NCI-H146 treated with DMSO at 0.1 percent for 48 hours (cell line): ENCODE results near the gene PTPRM.
A peak's percentile ranks its signal among the peaks of the same experiment; 100 is the strongest.

Experiments
- DNase-seq: peaks from one replicate; lab custom pipeline; 2025; ENCODE audit not compliant: unreplicated experiment; lab: John Stamatoyannopoulos, UW

PTPRM gene

DNA sequence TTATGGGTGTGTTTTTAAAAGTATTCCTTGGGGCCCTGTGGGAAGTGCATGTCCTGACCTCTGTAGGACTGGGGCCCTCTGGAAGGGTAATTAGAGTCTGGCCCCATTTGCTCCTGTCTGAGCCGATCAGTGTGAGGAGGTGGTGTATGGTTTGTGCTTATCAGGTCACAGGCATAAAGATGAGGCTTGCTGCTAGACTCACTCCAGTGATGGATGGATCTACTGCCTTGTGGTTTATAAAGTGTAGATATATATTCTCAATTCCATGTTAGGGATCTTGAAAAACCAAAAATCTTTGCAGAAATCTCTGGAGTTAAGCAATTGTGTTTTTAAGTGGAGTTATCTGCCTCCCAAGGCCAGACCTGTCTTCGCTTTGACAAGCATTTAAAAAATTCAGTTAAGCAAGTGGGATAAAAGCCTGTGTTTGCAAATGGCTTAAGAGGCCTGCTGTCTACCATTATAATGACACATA is 182.4 kb downstream of the PTPRM start:
- no peak for DNase-seq

DNA sequence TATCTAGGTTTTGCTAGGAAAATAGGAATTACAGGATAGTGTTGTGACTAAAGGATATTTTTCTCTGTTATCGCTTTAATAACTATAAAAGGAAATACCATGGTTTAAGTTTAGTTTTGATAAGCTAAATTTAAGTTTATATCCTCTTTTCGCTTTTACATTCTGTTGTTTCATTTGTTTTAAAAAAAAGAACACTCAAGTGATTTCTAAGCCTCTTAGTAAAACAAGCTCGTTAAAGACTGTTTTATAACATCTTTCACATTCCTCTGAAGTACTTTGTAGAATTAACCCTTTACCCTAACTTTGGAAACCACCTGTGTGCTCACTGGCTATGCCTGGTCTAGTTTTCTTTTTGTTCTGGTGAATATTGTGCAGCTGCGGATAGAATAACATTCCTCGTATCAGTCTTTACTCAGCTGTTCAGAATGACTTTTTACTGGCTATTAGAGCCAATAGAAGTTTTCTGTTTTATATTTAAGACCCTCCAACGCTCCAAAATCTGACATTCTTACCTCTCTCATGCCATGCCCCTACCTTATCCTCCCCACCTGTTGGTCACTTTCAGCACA is 183.1 kb downstream of the PTPRM start:
- DNase-seq = no peak

DNA sequence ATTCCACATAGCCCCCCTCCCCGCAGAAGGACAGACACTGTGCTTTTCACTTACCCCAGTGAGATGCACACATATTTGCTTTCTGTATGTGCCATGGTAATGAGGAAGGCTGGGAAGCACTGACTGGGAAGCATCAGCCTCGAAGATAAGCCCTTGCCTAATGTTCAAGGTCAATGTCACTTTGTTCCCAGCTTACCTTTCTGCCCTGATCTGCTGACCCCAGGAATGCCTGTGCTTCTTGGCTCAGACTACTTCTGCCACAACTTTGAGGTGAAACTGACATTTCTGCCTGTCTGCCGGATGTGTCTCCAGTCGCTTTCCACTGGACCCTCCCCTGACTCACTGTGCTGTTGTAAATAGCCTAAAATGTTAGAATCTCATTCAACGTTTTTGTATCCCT is 183.8 kb downstream of the PTPRM start:
- no peak for DNase-seq

- no peak for DNase-seq
These were observed 187.1 kb downstream of the PTPRM start for GRCh38 chr18:7754258-7754657.

GRCh38 chr18:7754725-7755181 is 187.6 kb downstream of the PTPRM start:
- no peak for DNase-seq

DNA sequence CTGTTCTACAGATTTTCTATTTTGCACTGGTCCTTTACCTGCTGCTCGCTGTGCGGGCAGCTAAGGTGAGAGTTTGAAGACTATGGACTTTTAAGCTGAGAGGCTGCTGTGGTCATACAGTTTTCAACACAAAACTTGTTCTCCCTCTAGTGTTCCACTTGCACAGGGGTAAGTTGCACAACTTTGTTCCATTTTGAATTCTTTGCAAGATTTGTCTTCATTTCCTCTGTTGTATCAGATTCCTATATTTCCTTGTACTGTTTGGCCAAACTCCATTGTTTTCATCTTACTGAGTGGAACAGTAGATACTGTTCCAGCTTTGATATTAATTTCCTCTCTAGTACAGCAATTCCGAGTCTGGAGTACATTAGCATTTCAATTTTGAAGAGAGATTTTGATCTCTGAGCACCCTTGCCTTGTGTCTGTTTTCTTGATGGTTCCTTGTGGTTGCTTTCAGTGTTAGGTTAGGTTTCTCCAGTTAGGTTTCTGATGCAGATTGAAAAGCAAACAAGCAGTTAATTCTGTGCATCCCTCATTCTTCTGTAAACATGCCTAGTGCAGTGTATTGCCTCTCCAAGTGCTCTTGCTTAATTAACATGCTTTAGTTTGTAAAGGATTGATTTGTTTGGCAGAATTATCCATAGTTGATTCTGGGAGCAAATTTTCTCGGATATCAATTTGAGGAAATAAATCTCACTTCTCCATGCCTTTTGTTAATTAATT is 188.8 kb downstream of the PTPRM start:
- no peak for DNase-seq

- no peak for DNase-seq
These were observed 190.1 kb downstream of the PTPRM start for GRCh38 chr18:7757175-7757574.

- DNase-seq = no peak
These were observed 191.6 kb downstream of the PTPRM start for GRCh38 chr18:7758764-7759163.

- DNase-seq = no peak
These were observed 194.1 kb downstream of the PTPRM start for GRCh38 chr18:7760967-7761948.

DNA sequence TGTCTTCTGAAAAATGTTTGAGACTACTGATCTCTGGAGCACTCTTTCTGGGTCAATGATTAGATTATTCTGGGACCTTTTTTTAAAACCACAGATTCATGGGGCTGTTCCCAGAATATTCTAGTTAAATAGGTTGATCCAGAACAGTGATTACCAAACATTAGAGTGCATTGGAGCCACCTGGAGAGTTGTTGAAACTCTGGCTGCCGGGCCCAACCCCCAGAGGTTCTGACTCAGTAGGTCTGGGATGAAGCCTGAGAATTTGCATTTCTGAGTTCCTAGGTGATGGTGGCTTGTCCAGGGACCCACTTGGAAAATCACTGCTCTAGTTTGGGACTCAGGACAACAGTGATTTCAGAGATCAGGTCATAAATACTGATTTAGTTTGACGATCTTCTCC is 197.3 kb downstream of the PTPRM start:
- DNase-seq = no peak

GRCh38 chr18:7766346-7766745 is 199.2 kb downstream of the PTPRM start:
- no peak for DNase-seq

GRCh38 chr18:7766817-7767216 is 199.7 kb downstream of the PTPRM start:
- no peak for DNase-seq

DNA sequence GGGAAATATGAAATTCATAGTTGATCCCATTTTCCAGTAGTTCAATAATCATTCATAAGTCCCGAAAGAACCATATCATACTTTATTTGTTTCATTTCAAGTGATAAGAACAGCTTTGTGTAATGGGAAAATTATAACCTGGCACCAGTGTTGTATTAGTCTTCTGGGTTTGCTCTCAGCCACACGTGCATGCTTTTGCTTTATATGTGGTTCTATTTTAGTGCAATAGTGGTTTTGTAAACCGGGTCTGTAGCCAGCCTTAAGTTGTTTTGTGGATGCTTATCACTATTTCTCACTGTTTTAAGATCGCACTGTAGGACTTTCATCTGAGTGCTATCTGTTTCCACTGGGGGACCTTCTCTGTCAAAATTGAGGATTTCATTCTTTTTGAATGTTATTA is 203.8 kb downstream of the PTPRM start:
- no peak for DNase-seq

DNA sequence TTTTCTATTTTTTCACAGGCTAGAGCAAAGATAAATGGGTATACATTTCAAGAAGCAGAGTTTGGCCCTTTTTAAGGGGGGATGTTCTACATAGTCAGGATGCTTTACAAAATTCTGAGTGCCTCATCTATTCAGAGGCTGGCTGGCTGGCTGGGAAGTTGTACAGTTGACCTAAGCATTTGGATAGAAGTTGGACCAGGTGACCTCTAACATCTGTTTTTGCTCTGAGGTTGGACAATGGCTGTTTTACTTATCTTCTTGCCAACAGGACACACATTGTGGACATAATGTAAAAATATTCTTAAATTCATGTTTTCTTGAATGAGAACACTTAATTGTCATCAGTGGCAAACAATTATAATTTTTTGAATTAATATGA is 205.4 kb downstream of the PTPRM start:
- no peak for DNase-seq

DNA sequence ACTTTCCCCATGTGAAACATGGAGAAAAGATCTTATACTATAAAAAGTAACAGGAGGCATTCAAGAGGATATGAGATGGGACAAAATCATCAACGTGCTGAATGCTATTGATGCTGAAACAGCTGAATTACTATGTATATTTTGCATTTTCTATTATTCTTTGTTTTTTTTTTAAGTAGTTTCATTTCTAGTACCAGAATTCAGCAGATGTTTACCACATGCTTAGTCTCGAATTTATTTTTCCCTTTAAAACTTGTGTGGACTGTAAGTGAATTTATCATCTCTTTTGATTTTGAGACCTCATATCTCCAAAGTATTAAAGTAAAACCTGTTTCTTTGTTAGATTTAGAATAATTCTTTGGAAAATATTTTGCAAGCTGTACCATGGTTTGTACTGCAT is 205.8 kb downstream of the PTPRM start:
- DNase-seq = no peak

DNA sequence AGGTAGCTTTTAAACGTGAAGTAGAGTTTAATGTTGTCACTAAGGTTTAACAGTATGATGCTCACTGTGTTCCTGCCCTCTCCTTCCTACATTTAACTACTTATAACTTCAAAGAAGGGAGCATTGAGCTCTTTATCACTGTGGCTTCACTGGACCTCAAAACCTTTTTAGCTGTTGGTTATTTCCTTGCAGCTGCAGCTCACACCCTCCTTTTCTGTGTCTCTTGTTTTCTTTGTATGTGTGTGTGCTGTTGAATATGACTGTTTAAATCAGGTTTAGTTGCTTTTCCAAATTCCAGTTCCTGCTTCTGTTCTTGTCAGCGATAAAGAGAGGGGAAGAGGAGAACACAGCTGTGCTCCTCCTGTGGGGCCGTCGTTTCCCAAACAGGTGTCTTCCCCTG is 208.0 kb downstream of the PTPRM start:
- no peak for DNase-seq

- DNase-seq = no peak
These were observed 208.7 kb downstream of the PTPRM start for GRCh38 chr18:7775843-7776242.

- DNase-seq = no peak
These were observed 211.1 kb downstream of the PTPRM start for GRCh38 chr18:7778181-7778580.

GRCh38 chr18:7779211-7779610 is 212.1 kb downstream of the PTPRM start:
- no peak for DNase-seq

DNA sequence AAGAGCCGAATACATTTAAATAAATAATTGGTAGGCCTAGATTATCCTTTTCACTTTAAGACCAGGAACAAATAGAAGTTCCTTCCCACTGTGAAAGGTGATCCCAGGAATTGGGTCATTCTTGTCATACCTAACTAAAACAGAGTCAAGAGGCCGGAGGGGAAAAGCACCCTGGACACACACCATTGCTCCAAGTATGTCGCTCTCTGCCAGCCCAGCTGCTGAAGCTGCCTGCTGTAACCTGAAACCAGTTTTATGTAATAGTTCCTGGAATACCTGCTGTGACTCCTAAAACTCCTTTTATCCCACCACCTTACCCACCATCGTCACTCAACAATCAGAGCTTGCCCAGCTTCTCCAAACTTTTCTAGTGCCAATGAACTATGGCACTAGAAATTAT is 217.1 kb downstream of the PTPRM start:
- DNase-seq = peak; percentile 36

DNA sequence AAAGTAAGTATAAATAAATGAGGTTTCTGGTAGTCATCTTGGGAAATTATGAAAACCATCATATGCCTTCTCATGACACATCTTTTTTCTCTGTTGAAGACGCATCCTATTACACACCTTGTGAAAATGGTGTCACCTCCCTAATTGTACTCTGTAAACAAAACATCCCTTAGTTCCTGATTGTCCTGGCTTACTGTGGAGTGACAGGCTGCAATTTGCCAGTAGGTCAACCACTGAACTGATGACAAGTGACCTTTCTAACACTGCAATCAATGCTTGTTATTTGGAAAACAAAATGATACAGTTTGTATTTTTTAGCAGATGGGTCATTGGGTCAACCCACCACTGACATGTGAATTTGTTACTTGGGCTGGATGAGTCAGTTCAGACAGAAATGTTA is 219.5 kb downstream of the PTPRM start:
- peak; percentile 75 for DNase-seq

- no peak for DNase-seq
These were observed 220.2 kb downstream of the PTPRM start for GRCh38 chr18:7787339-7787738.
